BJ (cell line): ENCODE measurements around the gene PARD3. TPM values are rescaled to one million over a fixed set of nuclear protein-coding genes. Genes with fewer than 3 reads are reported as not detected.

ENCODE experiments used
- CTCF ChIA-PET: fragments of 350-600 bp; formaldehyde crosslinking; extraction: SDS; loops from one replicate; lab custom pipeline; 2021; ENCODE audit warnings: antibody characterized with exemption, inconsistent platforms; lab: Yijun Ruan, JAX
- POLR2A ChIA-PET: fragments of 300-600 bp; sonication (Branson Sonifier 250); formaldehyde crosslinking; extraction: SDS; loops from one replicate; lab custom pipeline; 2021; ENCODE audit warnings: antibody characterized with exemption; lab: Charles Lee
- DNase-seq: peaks from one replicate; pipeline ENCODE4 v3.0.0-alpha.2; 2011; ENCODE audit warnings: low read depth
- H3K27me3 ChIP-seq: 2 replicates; pipeline ENCODE4 v1.6.0; 2011; ENCODE audit warnings: low read length; ENCODE audit not compliant: control insufficient read depth, insufficient read depth
- H3K36me3 ChIP-seq: 2 replicates; pipeline ENCODE4 v1.5.1; 2011; ENCODE audit warnings: low read length; ENCODE audit not compliant: control insufficient read depth, insufficient read depth
- H3K4me3 ChIP-seq: 2 replicates; pipeline ENCODE4 v1.5.1; 2011; ENCODE audit warnings: low read depth, mild to moderate bottlenecking, control low read depth, low read length
- polyA plus RNA-seq: library from polyadenylated mRNA; depleted of rRNA; stranded (reverse); fragments of >200 nt; gene quantifications from 2 replicates; pipeline ENCODE4 v1.2.3, GENCODE V29; 2011
- TF ChIP-seq, protein P1 (sequence below): IDR thresholded peaks from 2 replicates; pipeline ENCODE4 v1.5.1; 2011; ENCODE audit warnings: low read depth, mild to moderate bottlenecking, control low read depth, inconsistent platforms, low read length, moderate library complexity; ENCODE audit not compliant: insufficient read depth

The PARD3 gene
- polyA plus RNA-seq, 1 experiment, result 17.7 TPM

DNA sequence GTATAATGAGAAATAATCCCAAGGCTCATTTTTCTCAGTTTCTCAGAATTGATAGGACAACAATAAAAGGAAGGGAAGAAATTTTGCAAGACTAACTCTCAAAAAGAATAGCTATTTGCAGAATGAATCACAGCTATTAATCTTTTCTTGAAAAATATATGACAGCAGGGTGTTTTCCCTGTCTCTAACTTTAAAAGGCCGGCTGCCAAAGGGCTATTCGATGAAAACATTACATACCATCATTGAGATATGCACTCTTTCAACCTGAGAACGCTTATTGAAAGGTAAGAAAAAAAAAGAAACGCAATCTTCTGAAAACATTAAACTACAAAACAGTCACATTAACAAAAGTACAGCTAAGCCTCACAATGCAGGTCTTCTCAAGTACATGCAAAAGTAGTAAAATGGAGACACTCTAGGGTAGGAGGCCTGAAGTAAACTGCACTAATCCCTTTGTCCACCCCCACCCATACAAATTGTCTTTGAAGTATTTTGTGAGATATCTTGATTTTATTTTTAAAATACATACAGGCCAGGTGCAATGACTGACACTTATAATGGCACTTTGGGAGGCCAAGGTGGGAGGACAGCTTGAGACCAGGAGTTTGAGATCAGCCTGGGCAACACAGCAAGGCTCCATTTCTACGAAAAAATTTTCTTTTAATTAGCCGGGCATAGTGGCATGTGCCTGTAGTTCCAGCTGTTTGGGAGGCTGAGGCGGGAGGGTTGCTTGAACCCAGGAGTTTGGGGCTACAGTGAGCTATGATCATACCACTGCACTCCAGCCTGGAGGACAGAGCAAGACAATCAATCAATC is 83.0 kb downstream of the PARD3 start:
- TF ChIP-seq, protein P1, sequence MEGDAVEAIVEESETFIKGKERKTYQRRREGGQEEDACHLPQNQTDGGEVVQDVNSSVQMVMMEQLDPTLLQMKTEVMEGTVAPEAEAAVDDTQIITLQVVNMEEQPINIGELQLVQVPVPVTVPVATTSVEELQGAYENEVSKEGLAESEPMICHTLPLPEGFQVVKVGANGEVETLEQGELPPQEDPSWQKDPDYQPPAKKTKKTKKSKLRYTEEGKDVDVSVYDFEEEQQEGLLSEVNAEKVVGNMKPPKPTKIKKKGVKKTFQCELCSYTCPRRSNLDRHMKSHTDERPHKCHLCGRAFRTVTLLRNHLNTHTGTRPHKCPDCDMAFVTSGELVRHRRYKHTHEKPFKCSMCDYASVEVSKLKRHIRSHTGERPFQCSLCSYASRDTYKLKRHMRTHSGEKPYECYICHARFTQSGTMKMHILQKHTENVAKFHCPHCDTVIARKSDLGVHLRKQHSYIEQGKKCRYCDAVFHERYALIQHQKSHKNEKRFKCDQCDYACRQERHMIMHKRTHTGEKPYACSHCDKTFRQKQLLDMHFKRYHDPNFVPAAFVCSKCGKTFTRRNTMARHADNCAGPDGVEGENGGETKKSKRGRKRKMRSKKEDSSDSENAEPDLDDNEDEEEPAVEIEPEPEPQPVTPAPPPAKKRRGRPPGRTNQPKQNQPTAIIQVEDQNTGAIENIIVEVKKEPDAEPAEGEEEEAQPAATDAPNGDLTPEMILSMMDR, result no peak
- CTCF ChIA-PET, result interaction anchor here (0.6 to 3.4 kb wide), 9 partner anchors 9 to 1249 kb away, joined by 3 to 18 read pairs (median 4); no protein-coding TSS in a partner anchor
- POLR2A ChIA-PET, result no interaction called here
- no peak for DNase-seq
- Histone ChIP-seq H3K4me3 (no peak overlapping the region), H3K27me3 (no peaks in the 10 kb centered on the region), H3K36me3 (no peaks in the 10 kb centered on the region)

DNA sequence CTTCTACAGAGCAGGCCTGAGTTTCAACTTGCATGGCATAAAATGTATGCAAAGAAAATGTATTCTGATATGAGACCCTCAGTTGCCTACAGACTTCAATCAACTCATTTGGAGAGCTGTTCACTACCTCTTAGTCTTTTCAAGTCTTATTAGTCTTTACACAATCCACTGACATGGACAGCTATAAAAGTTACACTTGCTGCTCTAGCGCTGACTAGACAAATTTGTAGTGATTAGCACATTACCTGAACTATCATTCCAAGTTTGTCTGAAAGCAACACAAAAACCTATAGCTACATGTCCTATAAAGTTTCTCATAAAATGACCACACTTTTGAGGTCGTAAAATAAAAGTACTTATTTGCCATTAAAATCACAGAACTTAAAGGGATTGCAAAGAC is 83.9 kb downstream of the PARD3 start:
- DNase-seq, result no peak
- ChIA-PET CTCF (interaction anchor here (0.7 to 3.4 kb wide), 7 partner anchors 8 to 799 kb away, joined by 3 to 18 read pairs (median 4); no protein-coding TSS in a partner anchor), POLR2A (no interaction called here)

DNA sequence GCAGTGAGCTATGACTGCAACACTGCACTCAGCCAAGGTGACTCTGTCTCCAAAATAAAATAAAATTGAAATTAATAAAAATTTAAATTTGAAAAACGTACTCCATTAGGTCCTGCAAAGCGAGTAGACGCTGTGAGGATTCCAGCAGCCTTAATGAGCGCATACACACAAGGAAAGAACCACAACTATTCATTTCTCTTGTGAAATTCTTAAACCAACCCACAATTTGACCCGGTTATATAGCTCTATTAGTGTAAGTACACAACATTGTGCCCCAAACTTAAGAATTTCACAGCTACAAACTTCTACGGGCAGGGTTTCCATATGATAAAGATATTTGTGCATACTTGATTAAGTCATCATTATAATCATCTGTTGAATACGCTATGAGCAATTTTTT is 84.4 kb downstream of the PARD3 start:
- Histone ChIP-seq H3K27me3 (no peaks in the 10 kb centered on the region), H3K4me3 (no peak overlapping the region), H3K36me3 (no peaks in the 10 kb centered on the region)
- TF ChIP-seq, protein P1, result no peak
- CTCF ChIA-PET, result interaction anchor here (0.7 to 1.3 kb wide), 3 partner anchors 208 to 799 kb away, joined by 3 to 4 read pairs (median 3); no protein-coding TSS in a partner anchor
- POLR2A ChIA-PET, result no interaction called here
- DNase-seq, result no peak

More for the DNA sequence above, 83.9 kb downstream of the PARD3 start:
- TF ChIP-seq, protein P1, result no peak
- H3K36me3 ChIP-seq, result no peaks in the 10 kb centered on the region
- no peaks in the 10 kb centered on the region for H3K27me3 ChIP-seq
- H3K4me3 ChIP-seq, result no peak overlapping the region

DNA sequence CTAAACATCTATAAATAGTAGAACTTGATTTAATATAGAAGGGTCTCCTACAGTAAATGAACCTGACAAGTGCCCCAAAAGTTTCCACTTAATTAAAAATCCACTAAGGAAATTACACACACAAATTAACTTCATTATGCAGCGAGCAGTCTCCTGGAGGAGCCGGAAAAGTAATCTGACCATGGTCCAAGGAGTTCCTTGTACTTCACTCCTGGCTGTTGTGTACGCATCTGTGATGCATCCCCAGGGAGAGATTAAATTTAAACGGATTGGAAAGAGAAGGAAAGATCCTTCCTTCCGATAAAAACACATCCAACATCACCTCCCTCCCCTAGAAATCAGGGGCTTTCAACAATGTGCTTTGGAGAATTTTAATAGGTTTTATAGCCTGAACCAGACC is 85.5 kb downstream of the PARD3 start:
- POLR2A ChIA-PET, result no interaction called here
- TF ChIP-seq, protein P1, result no peak
- no peaks in the 10 kb centered on the region for H3K36me3 ChIP-seq
- CTCF ChIA-PET, result no interaction called here
- H3K27me3 ChIP-seq, result no peaks in the 10 kb centered on the region
- no peak for DNase-seq
- no peak overlapping the region for H3K4me3 ChIP-seq

DNA sequence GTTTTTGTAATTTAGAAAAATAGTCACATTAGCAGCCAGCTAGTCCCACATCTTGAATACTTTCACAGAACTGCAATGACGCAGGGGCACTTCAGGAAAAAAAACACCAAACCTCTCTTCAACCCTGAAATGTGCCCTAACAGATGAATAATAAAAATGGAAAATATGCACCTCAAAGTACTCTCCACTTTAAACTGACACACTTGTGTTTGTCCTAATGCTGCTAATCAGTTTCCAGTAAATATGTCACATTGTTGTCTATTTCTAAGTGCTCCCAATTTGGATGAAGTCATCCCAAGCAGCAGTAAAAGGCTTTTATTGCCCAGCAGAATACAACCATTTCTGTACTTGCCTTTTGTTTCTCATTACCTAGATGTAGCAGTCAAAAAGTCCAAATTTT is 86.7 kb downstream of the PARD3 start:
- ChIA-PET CTCF (interaction anchor here (0.6 kb wide), 1 partner anchor 51 kb away, joined by 3 read pairs; no protein-coding TSS in a partner anchor), POLR2A (no interaction called here)
- DNase-seq, result no peak
- Histone ChIP-seq H3K4me3 (no peak overlapping the region), H3K27me3 (no peaks in the 10 kb centered on the region), H3K36me3 (no peaks in the 10 kb centered on the region)
- TF ChIP-seq, protein P1, result no peak
